ENCODE results near the gene AFDN.

DNA sequence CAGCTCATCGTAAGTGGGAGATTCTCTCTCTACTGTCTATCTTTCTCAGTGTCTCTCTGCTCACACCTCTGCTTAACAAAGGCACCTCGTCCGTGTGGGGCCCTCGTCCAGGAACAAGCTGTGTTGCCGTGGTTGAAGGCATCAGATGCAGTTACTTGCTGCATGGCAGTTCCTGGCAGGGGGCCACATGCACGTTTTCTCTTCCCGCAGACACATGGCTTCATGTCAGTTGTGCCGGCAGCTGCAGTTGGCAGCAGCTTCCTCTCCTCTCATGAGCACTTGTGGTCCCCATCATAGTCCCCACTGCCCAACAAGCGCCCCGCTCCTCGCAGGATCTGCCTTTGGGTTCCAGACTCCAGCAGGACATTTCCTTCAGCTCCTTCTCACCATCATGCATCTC is 7.1 kb upstream of the AFDN start:
- TF ChIP-seq, protein P1, sequence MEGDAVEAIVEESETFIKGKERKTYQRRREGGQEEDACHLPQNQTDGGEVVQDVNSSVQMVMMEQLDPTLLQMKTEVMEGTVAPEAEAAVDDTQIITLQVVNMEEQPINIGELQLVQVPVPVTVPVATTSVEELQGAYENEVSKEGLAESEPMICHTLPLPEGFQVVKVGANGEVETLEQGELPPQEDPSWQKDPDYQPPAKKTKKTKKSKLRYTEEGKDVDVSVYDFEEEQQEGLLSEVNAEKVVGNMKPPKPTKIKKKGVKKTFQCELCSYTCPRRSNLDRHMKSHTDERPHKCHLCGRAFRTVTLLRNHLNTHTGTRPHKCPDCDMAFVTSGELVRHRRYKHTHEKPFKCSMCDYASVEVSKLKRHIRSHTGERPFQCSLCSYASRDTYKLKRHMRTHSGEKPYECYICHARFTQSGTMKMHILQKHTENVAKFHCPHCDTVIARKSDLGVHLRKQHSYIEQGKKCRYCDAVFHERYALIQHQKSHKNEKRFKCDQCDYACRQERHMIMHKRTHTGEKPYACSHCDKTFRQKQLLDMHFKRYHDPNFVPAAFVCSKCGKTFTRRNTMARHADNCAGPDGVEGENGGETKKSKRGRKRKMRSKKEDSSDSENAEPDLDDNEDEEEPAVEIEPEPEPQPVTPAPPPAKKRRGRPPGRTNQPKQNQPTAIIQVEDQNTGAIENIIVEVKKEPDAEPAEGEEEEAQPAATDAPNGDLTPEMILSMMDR (conservative IDR thresholded peaks at IDR 0.05 in 1 of 2, IDR thresholded peaks at IDR 0.05 in 1 of 2; ENCODE audit: low read depth in 1 of 2, low read length in 2 of 2): no peak
- no peak for TF ChIP-seq EZH2 (IDR thresholded peaks at IDR 0.05; ENCODE audit: low read length, missing control alignments)
